ENCODE measurements around the gene THAP12.

The THAP12 gene

GRCh38 chr11:76310832-76311595 is 69.9 kb downstream of the THAP12 start:
- no peak for DNase-seq (ENCODE audit: low read depth)
- no peak for TF ChIP-seq CTCF (IDR thresholded peaks at IDR 0.05; ENCODE audit: low read depth, low read length, missing control alignments)
- H3K4me3 ChIP-seq (ENCODE audit: low read depth, low read length), result no peak overlapping the region

DNA sequence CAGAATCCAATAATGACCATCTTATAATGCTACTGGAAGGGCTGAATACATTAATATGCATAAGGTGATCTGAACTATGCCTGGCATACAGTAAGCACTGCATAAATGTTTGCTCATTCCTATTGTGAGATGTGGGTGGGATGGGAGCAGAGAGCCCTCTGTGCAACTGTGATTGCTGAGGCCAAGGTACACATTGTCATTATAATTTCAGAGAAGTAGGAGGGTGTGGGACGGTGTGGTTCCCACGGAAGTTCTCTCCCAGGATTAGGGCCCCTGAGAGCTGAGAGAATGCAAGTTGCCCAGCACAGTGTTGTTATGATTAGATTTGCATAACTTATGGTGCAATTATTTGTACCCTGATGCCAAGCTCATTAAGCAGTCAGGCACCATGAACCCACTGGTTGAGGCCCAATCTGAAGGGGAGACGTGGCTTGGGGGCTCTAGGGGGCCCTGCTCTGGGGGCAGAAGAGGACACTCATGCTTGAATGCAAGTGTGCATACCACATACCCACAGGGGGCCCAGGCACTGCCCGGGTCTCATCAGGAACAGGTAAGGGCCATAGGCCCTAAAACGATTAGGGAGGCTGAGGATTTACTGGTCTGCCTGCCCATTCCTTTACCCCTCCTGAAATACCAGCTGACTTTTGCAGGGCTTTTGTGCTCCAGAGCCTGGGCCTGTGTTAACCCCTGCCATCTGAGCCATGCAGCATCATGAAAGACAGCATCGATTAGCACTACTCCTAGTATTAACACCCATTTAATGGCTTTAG is 72.8 kb downstream of the THAP12 start:
- no peak for TF ChIP-seq CTCF (IDR thresholded peaks at IDR 0.05; ENCODE audit: low read depth, low read length, missing control alignments)
- H3K4me3 ChIP-seq (ENCODE audit: low read depth, low read length), result no peak overlapping the region
- DNase-seq (ENCODE audit: low read depth), result no peak

DNA sequence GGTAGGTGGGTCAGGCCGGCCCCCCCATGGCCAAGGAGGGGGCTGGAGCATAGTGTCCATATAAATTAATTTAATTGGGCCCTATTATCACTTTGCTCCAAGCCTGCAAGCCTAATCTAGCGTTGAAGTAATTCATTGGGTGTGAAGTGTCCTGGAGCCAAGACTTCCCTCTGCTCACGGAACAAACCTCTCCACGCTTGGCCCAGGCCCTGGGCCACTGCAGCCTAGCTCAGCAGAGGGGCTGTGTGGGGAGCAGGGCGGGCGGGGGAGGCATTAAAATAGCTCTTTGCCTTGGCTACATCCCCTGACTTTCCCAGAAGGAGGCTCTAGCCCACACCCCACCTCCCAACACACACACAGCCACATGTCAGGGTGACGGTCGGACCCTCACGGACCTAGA is 73.5 kb downstream of the THAP12 start:
- no peak for DNase-seq (ENCODE audit: low read depth)
- TF ChIP-seq CTCF (IDR thresholded peaks at IDR 0.05; ENCODE audit: low read depth, low read length, missing control alignments), result no peak
- H3K4me3 ChIP-seq (ENCODE audit: low read depth, low read length), result no peak overlapping the region

DNA sequence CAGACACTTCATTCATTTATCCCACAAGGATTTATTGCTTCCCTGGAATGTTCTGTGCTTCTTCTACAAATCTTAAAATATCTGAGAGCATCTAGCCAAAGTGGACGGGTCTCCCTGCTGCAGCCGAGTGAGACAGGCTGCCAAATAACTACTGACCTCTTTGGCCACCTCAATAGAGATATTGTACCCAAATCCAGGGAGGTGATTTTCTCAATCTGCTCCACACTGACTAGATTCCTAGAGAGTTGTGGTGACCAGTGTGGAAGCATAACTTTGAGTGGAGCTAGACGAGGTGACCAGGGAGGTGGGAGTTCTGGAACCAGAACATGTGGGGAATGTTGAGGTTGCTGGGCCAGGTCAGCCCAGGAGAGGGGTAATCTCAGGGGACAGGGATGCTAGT is 77.5 kb downstream of the THAP12 start:
- no peak for TF ChIP-seq CTCF (IDR thresholded peaks at IDR 0.05; ENCODE audit: low read depth, low read length, missing control alignments)
- H3K4me3 ChIP-seq (ENCODE audit: low read depth, low read length), result no peak overlapping the region
- DNase-seq (ENCODE audit: low read depth), result no peak

DNA sequence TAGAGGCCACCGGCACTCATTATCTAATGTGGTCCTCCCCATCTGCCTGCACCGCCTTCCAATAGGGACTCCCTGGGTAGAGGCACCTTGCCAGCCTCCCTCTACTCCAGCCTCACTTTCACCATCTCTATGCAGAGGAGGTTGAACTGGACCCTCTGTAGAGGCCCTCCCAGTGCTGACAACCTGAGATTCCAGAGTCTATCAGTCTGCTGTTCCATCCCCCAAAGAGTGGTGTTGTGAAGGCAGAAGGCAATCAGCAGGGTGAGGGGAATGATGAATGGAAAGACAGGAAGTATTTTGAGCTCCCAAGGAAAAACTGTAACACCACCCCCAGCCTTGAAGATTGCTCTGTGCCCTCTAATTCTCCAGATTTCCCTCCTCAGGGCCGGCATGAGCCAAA is 77.9 kb downstream of the THAP12 start:
- DNase-seq (ENCODE audit: low read depth), result no peak
- no peak overlapping the region for H3K4me3 ChIP-seq (ENCODE audit: low read depth, low read length)
- no peak for TF ChIP-seq CTCF (IDR thresholded peaks at IDR 0.05; ENCODE audit: low read depth, low read length, missing control alignments)

Measured in GM12864 (cell line).